Measurements from ENCODE around the gene DNAJB6. TPM values are rescaled to one million over a fixed set of nuclear protein-coding genes. Genes with fewer than 3 reads are reported as not detected.

Gene DNAJB6
- total and polyA plus RNA-seq, 9 donors = 79.0 to 154 (median 89.2) TPM

GRCh38 chr7:157437519-157438061 lies 100.8 kb downstream of the DNAJB6 start:
- WGBS, 3 donors = 45 to 67% (median 62%) methylated on average over 9 of the region's 9 CpGs
- no peak for DNase-seq

GRCh38 chr7:157438121-157439025 lies 101.6 kb downstream of the DNAJB6 start:
- no peaks in the 10 kb centered on the region for H3K4me1 ChIP-seq (ENCODE audit: insufficient read depth)
- no peak overlapping the region for H3K4me3 ChIP-seq
- no peak overlapping the region for H3K27ac ChIP-seq
- H3K9me3 ChIP-seq = no peaks in the 10 kb centered on the region
- no peaks in the 10 kb centered on the region for H3K36me3 ChIP-seq
- intact Hi-C loops (cut with DNase I) = loop anchor here in 1 of 4 donors (10.0 kb wide), 1 partner anchor 316 kb away; no protein-coding TSS in a partner anchor
- 76 to 83% (median 77%) methylated on average over 16 to 18 of the region's 18 CpGs for WGBS, 3 donors
- no peaks in the 10 kb centered on the region for H3K27me3 ChIP-seq
- TF ChIP-seq POLR2A (IDR thresholded peaks at IDR 0.05) (no peak), CTCF (IDR thresholded peaks at IDR 0.05) (no peak), EP300 (IDR thresholded peaks at IDR 0.05) (no peak)
- DNase-seq = peak in 1 of 5 donors; percentile 2

More at GRCh38 chr7:157437519-157438061, 100.8 kb downstream of the DNAJB6 start:
- TF ChIP-seq EP300 (IDR thresholded peaks at IDR 0.05) (no peak), CTCF (IDR thresholded peaks at IDR 0.05) (no peak), POLR2A (IDR thresholded peaks at IDR 0.05) (no peak)
- no peaks in the 10 kb centered on the region for H3K36me3 ChIP-seq
- no peaks in the 10 kb centered on the region for H3K27me3 ChIP-seq
- H3K27ac ChIP-seq = no peak overlapping the region
- intact Hi-C loops (cut with DNase I) = loop anchor here in 1 of 4 donors (10.0 kb wide), 1 partner anchor 317 kb away; no protein-coding TSS in a partner anchor
- H3K4me3 ChIP-seq = no peak overlapping the region
- H3K4me1 ChIP-seq (ENCODE audit: insufficient read depth) = peaks cover under 1% of the 10 kb centered on the region
- H3K9me3 ChIP-seq = no peaks in the 10 kb centered on the region

GRCh38 chr7:157439149-157439548 lies 102.3 kb downstream of the DNAJB6 start:
- 91 to 93% (median 91%) methylated on average over 6 of the region's 6 CpGs for WGBS, 3 donors
- DNase-seq = peak in 1 of 5 donors; percentile 5
- no peaks in the 10 kb centered on the region for H3K27me3 ChIP-seq
- no peaks in the 10 kb centered on the region for H3K9me3 ChIP-seq
- no peak for TF ChIP-seq EP300 (IDR thresholded peaks at IDR 0.05)
- TF ChIP-seq POLR2A (IDR thresholded peaks at IDR 0.05) = no peak
- no peak for TF ChIP-seq CTCF (IDR thresholded peaks at IDR 0.05)
- intact Hi-C loops (cut with DNase I) = loop anchor here in 1 of 4 donors (10.0 kb wide), 1 partner anchor 316 kb away; no protein-coding TSS in a partner anchor
- H3K27ac ChIP-seq = no peak overlapping the region
- no peaks in the 10 kb centered on the region for H3K36me3 ChIP-seq
- H3K4me3 ChIP-seq = no peak overlapping the region
- no peaks in the 10 kb centered on the region for H3K4me1 ChIP-seq (ENCODE audit: insufficient read depth)

- Histone ChIP-seq H3K27me3 (no peaks in the 10 kb centered on the region), H3K36me3 (no peaks in the 10 kb centered on the region), H3K4me3 (no peak overlapping the region), H3K27ac (no peak overlapping the region), H3K4me1 (ENCODE audit: insufficient read depth) (no peaks in the 10 kb centered on the region), H3K9me3 (no peaks in the 10 kb centered on the region)
- intact Hi-C loops (cut with DNase I) = loop anchor here in 1 of 4 donors (10.0 kb wide), 1 partner anchor 315 kb away; no protein-coding TSS in a partner anchor
- TF ChIP-seq CTCF (IDR thresholded peaks at IDR 0.05) (no peak), POLR2A (IDR thresholded peaks at IDR 0.05) (no peak)
- DNase-seq = no peak
- WGBS, 3 donors = 63 to 96% (median 78%) methylated on average over 3 of the region's 3 CpGs
Measured at GRCh38 chr7:157439761-157440160, 103.0 kb downstream of the DNAJB6 start.
